Fibroblast of skin of right quadriceps (primary cell): ENCODE results near the gene C2orf78.
"Not testable (repeated sequence)": the region's sequence is repeated elsewhere in the genome, so short reads cannot be mapped to it uniquely, and the experiment has no call there.

ENCODE experiments used
- DNase-seq: peaks from one replicate; pipeline ENCODE4 v3.0.0-alpha.2; 2013

The C2orf78 gene

GRCh38 chr2:73783402-73783801 lies 581 bp upstream of the C2orf78 start:
- not testable (repeated sequence) for DNase-seq

GRCh38 chr2:73811878-73812277 lies 27.9 kb downstream of the C2orf78 start:
- DNase-seq = no peak

GRCh38 chr2:73812635-73813034 lies 28.7 kb downstream of the C2orf78 start:
- DNase-seq = no peak

- no peak for DNase-seq
Measured at GRCh38 chr2:73818296-73818695, 34.3 kb downstream of the C2orf78 start.

- DNase-seq = no peak
Measured at GRCh38 chr2:73821227-73821626, 37.2 kb downstream of the C2orf78 start.

- DNase-seq = no peak
Measured at GRCh38 chr2:73821669-73822068, 37.7 kb downstream of the C2orf78 start.

GRCh38 chr2:73822276-73822675 lies 38.3 kb downstream of the C2orf78 start:
- no peak for DNase-seq

GRCh38 chr2:73822991-73823390 lies 39.0 kb downstream of the C2orf78 start:
- no peak for DNase-seq

- no peak for DNase-seq
Measured at GRCh38 chr2:73823416-73823815, 39.4 kb downstream of the C2orf78 start.

GRCh38 chr2:73823916-73824523 lies 40.0 kb downstream of the C2orf78 start:
- peak; percentile 74 for DNase-seq

- DNase-seq = no peak
Measured at GRCh38 chr2:73825408-73825807, 41.4 kb downstream of the C2orf78 start.

GRCh38 chr2:73827018-73827417 lies 43.0 kb downstream of the C2orf78 start:
- peak; percentile 40 for DNase-seq

GRCh38 chr2:73827660-73828388 lies 43.8 kb downstream of the C2orf78 start:
- DNase-seq = no peak

GRCh38 chr2:73828389-73828817 lies 44.4 kb downstream of the C2orf78 start:
- no peak for DNase-seq

- DNase-seq = peak; percentile 95
Measured at GRCh38 chr2:73828818-73829570, 45.0 kb downstream of the C2orf78 start, which contains the start of gene STAMBP. Gene STAMBP (plus strand): TSS chr2:73828961. CDS start chr2:73830857, 1,896 bp downstream.

- peak; percentile 89 for DNase-seq
Measured at GRCh38 chr2:73830871-73831401, 47.0 kb downstream of the C2orf78 start.

- DNase-seq = peak; percentile 49
Measured at GRCh38 chr2:73832930-73833329, 48.9 kb downstream of the C2orf78 start.

GRCh38 chr2:73836141-73836943 lies 52.4 kb downstream of the C2orf78 start:
- no peak for DNase-seq

- no peak for DNase-seq
Measured at GRCh38 chr2:73837847-73838585, 54.0 kb downstream of the C2orf78 start.

GRCh38 chr2:73838889-73839534 lies 55.0 kb downstream of the C2orf78 start:
- DNase-seq = peak; percentile 71
